Stomach (tissue), 4 donors: Measurements from ENCODE around the gene PIEZO2.

Experiments used
- POLR2A ChIP-seq, 4 donors: fragments of 450-650 bp; IDR thresholded peaks; one replicate each; pipeline ENCODE4 v1.6.1; 2016; ENCODE audit warnings: antibody characterized with exemption in 4 of 4, control low read depth in 2 of 4, mild to moderate bottlenecking in 1 of 4, moderate library complexity in 1 of 4
- TF ChIP-seq, protein P1 (sequence below), 7 experiments: fragments of 450-650 bp in 4 of 7; fragments of 200-600 bp in 3 of 7; sonication (generic) in 3 of 7; IDR thresholded peaks; one replicate each; pipeline ENCODE4 v1.5.1; 2016 to 2019; ENCODE audit warnings: antibody characterized with exemption in 7 of 7, control low read depth in 2 of 7, mild to moderate bottlenecking in 1 of 7

DNA sequence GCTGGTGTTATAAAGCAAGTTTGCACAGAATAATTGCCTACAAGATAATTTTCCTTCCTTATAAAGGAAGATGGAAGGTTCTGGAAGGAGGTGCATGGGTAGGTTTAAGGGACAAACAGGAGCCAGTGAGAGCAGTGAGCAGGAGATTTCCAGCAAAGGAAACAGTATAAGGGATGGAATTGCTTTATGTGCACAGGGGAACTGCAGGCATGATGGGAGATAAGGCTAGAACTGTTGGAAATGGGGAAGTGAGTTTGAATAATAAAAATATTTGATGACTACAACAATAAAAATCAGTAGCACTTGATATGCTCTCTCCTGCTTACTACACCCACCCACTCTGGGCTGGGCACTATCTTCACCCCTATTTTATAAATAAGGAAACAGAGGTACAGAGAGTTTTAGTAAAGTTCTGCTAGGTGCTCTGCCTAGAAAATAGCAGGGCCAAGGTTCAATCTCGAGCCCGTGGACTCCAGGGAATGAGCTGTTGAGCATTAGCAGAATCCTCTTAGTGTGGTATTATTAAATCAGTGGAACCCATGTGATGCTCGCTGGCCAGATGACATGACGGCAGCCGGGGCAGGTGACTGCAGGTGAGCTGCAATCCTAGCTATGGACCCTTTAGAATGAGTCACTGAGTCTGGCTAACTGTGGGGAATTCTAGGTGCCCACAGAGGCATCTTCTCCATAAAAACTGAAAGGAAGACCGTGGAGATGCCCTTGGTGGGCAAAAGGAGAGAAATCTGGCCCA is 302.5 kb downstream of the PIEZO2 start:
- TF ChIP-seq, protein P1, sequence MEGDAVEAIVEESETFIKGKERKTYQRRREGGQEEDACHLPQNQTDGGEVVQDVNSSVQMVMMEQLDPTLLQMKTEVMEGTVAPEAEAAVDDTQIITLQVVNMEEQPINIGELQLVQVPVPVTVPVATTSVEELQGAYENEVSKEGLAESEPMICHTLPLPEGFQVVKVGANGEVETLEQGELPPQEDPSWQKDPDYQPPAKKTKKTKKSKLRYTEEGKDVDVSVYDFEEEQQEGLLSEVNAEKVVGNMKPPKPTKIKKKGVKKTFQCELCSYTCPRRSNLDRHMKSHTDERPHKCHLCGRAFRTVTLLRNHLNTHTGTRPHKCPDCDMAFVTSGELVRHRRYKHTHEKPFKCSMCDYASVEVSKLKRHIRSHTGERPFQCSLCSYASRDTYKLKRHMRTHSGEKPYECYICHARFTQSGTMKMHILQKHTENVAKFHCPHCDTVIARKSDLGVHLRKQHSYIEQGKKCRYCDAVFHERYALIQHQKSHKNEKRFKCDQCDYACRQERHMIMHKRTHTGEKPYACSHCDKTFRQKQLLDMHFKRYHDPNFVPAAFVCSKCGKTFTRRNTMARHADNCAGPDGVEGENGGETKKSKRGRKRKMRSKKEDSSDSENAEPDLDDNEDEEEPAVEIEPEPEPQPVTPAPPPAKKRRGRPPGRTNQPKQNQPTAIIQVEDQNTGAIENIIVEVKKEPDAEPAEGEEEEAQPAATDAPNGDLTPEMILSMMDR (IDR thresholded peaks at IDR 0.05), result no peak
- TF ChIP-seq POLR2A (IDR thresholded peaks at IDR 0.05), result no peak
